HCT116 (cell line): ENCODE results near the gene TFB1M. TPM values are rescaled to one million over a fixed set of nuclear protein-coding genes. Genes with fewer than 3 reads are reported as not detected.

ENCODE experiments used
- ATAC-seq: fragments of 200-7000 bp; cut with Tn5 transposase; 2 replicates; pipeline ENCODE4 v1.9.1; 2020; ENCODE audit warnings: mild to moderate bottlenecking, moderate library complexity
- BruUV-seq: library from RNA; stranded (reverse); fragments of 400-500 nt; replicated peaks from 2 replicates; lab custom pipeline; 2021; lab: Mats Ljungman, UMichigan
- CTCF ChIA-PET: fragments of 300-600 bp; sonication (Branson Sonifier 250); formaldehyde crosslinking; loops from one replicate; lab custom pipeline; 2021; ENCODE audit warnings: antibody characterized with exemption; lab: Charles Lee
- POLR2A ChIA-PET: fragments of 300-600, 350-600 bp; sonication (Branson Sonifier 250); formaldehyde crosslinking; loops from one replicate; lab custom pipeline; 2021; ENCODE audit warnings: antibody characterized with exemption; lab: Charles Lee
- RAD21 ChIA-PET, 2 experiments: fragments of 300-600 bp; sonication (Branson Sonifier 250); formaldehyde crosslinking; loops; one replicate each; lab custom pipeline; 2023; ENCODE audit warnings: low total read pairs in 2 of 2; ENCODE audit not compliant: uncharacterized antibody in 2 of 2, unreplicated experiment in 2 of 2, low non-redundant PET in 1 of 2; lab: Charles Lee
- DNase-seq: peaks from one replicate; pipeline ENCODE4 v3.0.0-alpha.2; 2010; ENCODE audit warnings: low read depth, low spot score
- H2AFZ ChIP-seq: fragments of 200-600 bp; shearing (Covaris generic), sonication (generic); 2 replicates; pipeline ENCODE4 v1.6.1; 2017; ENCODE audit warnings: low read depth, mixed run types, mixed read lengths, antibody characterized with exemption, low read length; ENCODE audit not compliant: poor library complexity, severe bottlenecking
- H3K27ac ChIP-seq: 2 replicates; pipeline ENCODE4 v1.5.1; 2012; ENCODE audit warnings: low read depth, low read length
- H3K27me3 ChIP-seq: fragments of 200-600 bp; sonication (generic); 2 replicates; pipeline ENCODE4 v1.6.1; 2016; ENCODE audit warnings: mixed run types, low read length, mixed read lengths; ENCODE audit not compliant: insufficient read depth
- H3K36me3 ChIP-seq, 2 experiments: fragments of 200-500 bp in 1 of 2; fragments of 200-600 bp in 1 of 2; sonication (Bioruptor generic) in 1 of 2; sonication (generic) in 1 of 2; 2 replicates each; pipeline versions ENCODE4 v1.5.1 to v1.6.1; 2014 to 2016; ENCODE audit warnings: low read length in 2 of 2, inconsistent platforms in 1 of 2, mixed read lengths in 1 of 2, mixed run types in 1 of 2; ENCODE audit not compliant: insufficient read depth in 2 of 2, control insufficient read depth in 1 of 2
- H3K4me1 ChIP-seq, 2 experiments: fragments of 200-600 bp in 1 of 2; sonication (generic) in 1 of 2; 2 replicates each; pipeline versions ENCODE4 v1.5.1 to v1.6.1; 2012 to 2017; ENCODE audit warnings: low read length in 2 of 2, inconsistent platforms in 1 of 2, mild to moderate bottlenecking in 1 of 2, mixed read lengths in 1 of 2, mixed run types in 1 of 2, moderate library complexity in 1 of 2; ENCODE audit not compliant: insufficient read depth in 2 of 2, control insufficient read depth in 1 of 2
- H3K4me2 ChIP-seq: fragments of 200-600 bp; sonication (generic); 2 replicates; pipeline ENCODE4 v1.6.1; 2017; ENCODE audit warnings: mixed run types, low read length, mixed read lengths
- H3K4me3 ChIP-seq, 2 experiments: fragments of 200-600 bp in 1 of 2; sonication (generic) in 1 of 2; replicated peaks in 1 of 2; 2 replicates each; pipeline ENCODE4 v1.5.1; 2011 to 2016; ENCODE audit warnings: low read length in 2 of 2, control low read depth in 1 of 2, low read depth in 1 of 2, mild to moderate bottlenecking in 1 of 2, mixed read lengths in 1 of 2, mixed run types in 1 of 2
- H3K79me2 ChIP-seq: fragments of 200-600 bp; sonication (generic); 2 replicates; pipeline ENCODE4 v1.6.1; 2017; ENCODE audit warnings: mild to moderate bottlenecking, mixed run types, low read length, moderate library complexity, mixed read lengths; ENCODE audit not compliant: insufficient read depth
- H3K9ac ChIP-seq: fragments of 200-600 bp; sonication (generic); 2 replicates; pipeline ENCODE4 v1.6.1; 2016; ENCODE audit warnings: low read length, mixed read lengths
- H3K9me2 ChIP-seq: fragments of 200-600 bp; sonication (generic), shearing (Covaris generic); 2 replicates; pipeline ENCODE4 v1.6.1; 2017; ENCODE audit warnings: mixed run types, mild to moderate bottlenecking, moderate library complexity; ENCODE audit not compliant: insufficient read depth
- H3K9me3 ChIP-seq, 2 experiments: fragments of 200-500 bp in 1 of 2; fragments of 200-600 bp in 1 of 2; sonication (Bioruptor generic) in 1 of 2; sonication (generic) in 1 of 2; 2 replicates each; pipeline ENCODE4 v1.6.1; 2014 to 2017; ENCODE audit warnings: low read length in 2 of 2, mixed read lengths in 2 of 2, inconsistent platforms in 1 of 2, low read depth in 1 of 2, mild to moderate bottlenecking in 1 of 2, mixed run types in 1 of 2, moderate library complexity in 1 of 2; ENCODE audit not compliant: control insufficient read depth in 1 of 2, insufficient read depth in 1 of 2
- H4K20me1 ChIP-seq: fragments of 200-600 bp; sonication (generic), shearing (Covaris generic); 2 replicates; pipeline ENCODE4 v1.6.1; 2017; ENCODE audit warnings: mixed run types, mild to moderate bottlenecking, moderate library complexity; ENCODE audit not compliant: insufficient read depth
- CBX3 ChIP-seq: IDR thresholded peaks from 2 replicates; pipeline ENCODE4 v1.6.1; 2012; ENCODE audit warnings: low read depth
- EGR1 ChIP-seq: IDR thresholded peaks from 2 replicates; pipeline ENCODE4 v1.6.1; 2012; ENCODE audit warnings: low read depth
- ELF1 ChIP-seq: IDR thresholded peaks from 2 replicates; pipeline ENCODE4 v1.6.1; 2012; ENCODE audit warnings: low read depth, borderline replicate concordance
- EZH2 ChIP-seq: fragments of 200-600 bp; sonication (generic); IDR thresholded peaks from 2 replicates; pipeline ENCODE4 v1.6.1; 2017; ENCODE audit warnings: antibody characterized with exemption, mixed run types
- POLR2A ChIP-seq: IDR thresholded peaks from 2 replicates; pipeline ENCODE4 v1.7.0; 2011; ENCODE audit warnings: borderline replicate concordance; ENCODE audit not compliant: insufficient read depth, insufficient read length; ENCODE audit errors: extremely low read depth
- RAD21 ChIP-seq: IDR thresholded peaks from 2 replicates; pipeline ENCODE4 v1.6.1; 2012; ENCODE audit warnings: low read depth, mild to moderate bottlenecking
- REST ChIP-seq: IDR thresholded peaks from 2 replicates; pipeline ENCODE4 v1.6.1; 2012; ENCODE audit warnings: low read depth
- SIN3A ChIP-seq: IDR thresholded peaks from 2 replicates; pipeline ENCODE4 v1.6.1; 2012; ENCODE audit warnings: low read depth
- TCF7L2 ChIP-seq: IDR thresholded peaks from 2 replicates; pipeline ENCODE4 v1.7.0; 2011; ENCODE audit warnings: borderline replicate concordance, inconsistent platforms; ENCODE audit not compliant: insufficient read depth, insufficient read length; ENCODE audit errors: extremely low read depth
- YY1 ChIP-seq: IDR thresholded peaks from 2 replicates; pipeline ENCODE4 v1.6.1; 2011; ENCODE audit warnings: low read length, low read depth, moderate library complexity, mild to moderate bottlenecking; ENCODE audit not compliant: insufficient replicate concordance; ENCODE audit errors: extremely low read depth
- ZFX ChIP-seq: fragments of 450-650 bp; IDR thresholded peaks from 2 replicates; pipeline ENCODE4 v1.6.1; 2017
- intact Hi-C: fragments of 100-400 bp; cut with micrococcal nuclease; formaldehyde crosslinking; loops from 2 replicates; pipeline ENCODE4 v1.10.0; 2022
- total RNA-seq: library from RNA; stranded (reverse); gene quantifications from one replicate; pipeline ENCODE4 v1.2.1, GENCODE V29; 2021; ENCODE audit not compliant: unreplicated experiment
- TF ChIP-seq, protein P1 (sequence below): IDR thresholded peaks from 2 replicates; pipeline ENCODE4 v1.6.1; 2012
- TF ChIP-seq, protein P2 (sequence below), 3 experiments: fragments of 200-600 bp in 1 of 3; sonication (generic) in 1 of 3; IDR thresholded peaks in 2 of 3; conservative IDR thresholded peaks in 1 of 3; 2 replicates each; pipeline ENCODE4 v1.5.1; 2012 to 2017; ENCODE audit warnings: low read depth in 2 of 3, low read length in 2 of 3, antibody characterized with exemption in 1 of 3, borderline replicate concordance in 1 of 3, control low read depth in 1 of 3, mild to moderate bottlenecking in 1 of 3, mixed read lengths in 1 of 3, mixed run types in 1 of 3, moderate library complexity in 1 of 3; ENCODE audit not compliant: insufficient read depth in 1 of 3
- TF ChIP-seq, protein P3 (sequence below): IDR thresholded peaks from 2 replicates; pipeline ENCODE4 v1.6.1; 2012

TFB1M gene
- total RNA-seq, 1 experiment from 2014 or later, result 43.8 TPM

DNA sequence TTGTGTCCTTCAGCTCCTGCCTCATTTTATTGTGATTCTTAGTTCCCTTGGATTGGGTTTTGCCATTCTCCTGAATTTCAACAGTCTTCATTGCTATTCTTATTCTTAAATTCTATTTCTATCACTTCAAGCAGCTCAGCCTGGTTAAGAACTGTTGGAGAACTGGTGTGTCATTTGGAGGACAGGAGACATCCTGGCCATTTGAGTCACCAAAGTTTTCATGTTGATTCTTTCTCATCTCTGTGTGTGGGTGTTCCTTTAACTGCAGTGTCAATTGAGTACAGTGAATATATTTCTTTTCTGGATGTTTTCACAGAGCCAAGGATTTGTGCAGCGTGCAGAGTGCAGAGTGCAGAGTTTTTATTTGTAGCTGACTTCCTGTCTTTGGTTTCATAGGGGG, 33.5 kb upstream of the TFB1M start:
- ChIA-PET POLR2A (no interaction called here), CTCF (no interaction called here)
- Histone ChIP-seq H3K9me2 (no peaks in the 10 kb centered on the region), H3K4me3 (no peak overlapping the region), H4K20me1 (no peaks in the 10 kb centered on the region), H2AFZ (no peak overlapping the region), H3K27ac (no peak overlapping the region), H3K4me1 (no peaks in the 10 kb centered on the region), H3K9me3 (no peaks in the 10 kb centered on the region), H3K79me2 (no peaks in the 10 kb centered on the region), H3K36me3 (no peaks in the 10 kb centered on the region), H3K9ac (no peak overlapping the region), H3K27me3 (no peaks in the 10 kb centered on the region)
- no peak for DNase-seq
- no TSS peak for BruUV-seq
- TF ChIP-seq ELF1 (no peak), EZH2 (no peak), ZFX (no peak), CBX3 (no peak), SIN3A (no peak), EGR1 (no peak)
- TF ChIP-seq, protein P1, sequence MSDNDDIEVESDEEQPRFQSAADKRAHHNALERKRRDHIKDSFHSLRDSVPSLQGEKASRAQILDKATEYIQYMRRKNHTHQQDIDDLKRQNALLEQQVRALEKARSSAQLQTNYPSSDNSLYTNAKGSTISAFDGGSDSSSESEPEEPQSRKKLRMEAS, result no peak
- TF ChIP-seq, all 23 proteins: peak for 0
- intact Hi-C loops, result no loop called here
- H3K4me2 ChIP-seq, result no peak overlapping the region
- ATAC-seq, result no peak
- RAD21 ChIA-PET, result no interaction called here

- no peaks in the 10 kb centered on the region for H3K9me3 ChIP-seq
- no TSS peak for BruUV-seq
- H3K36me3 ChIP-seq, result no peaks in the 10 kb centered on the region
- H3K4me3 ChIP-seq, result no peak overlapping the region
- ChIA-PET CTCF (no interaction called here), POLR2A (interaction anchor here (0.7 kb wide), 1 partner anchor 835 kb away, joined by 3 read pairs; no protein-coding TSS in a partner anchor), RAD21 (no interaction called here)
- H3K4me2 ChIP-seq, result no peak overlapping the region
- no peaks in the 10 kb centered on the region for H3K4me1 ChIP-seq
- H3K9me2 ChIP-seq, result no peaks in the 10 kb centered on the region
- no peak overlapping the region for H3K9ac ChIP-seq
- intact Hi-C loops, result no loop called here
- no peaks in the 10 kb centered on the region for H3K27me3 ChIP-seq
- no peak overlapping the region for H3K27ac ChIP-seq
- no peak for ATAC-seq
- H4K20me1 ChIP-seq, result no peaks in the 10 kb centered on the region
- H2AFZ ChIP-seq, result no peak overlapping the region
- DNase-seq, result no peak
- no peaks in the 10 kb centered on the region for H3K79me2 ChIP-seq
- TF ChIP-seq, protein P2, sequence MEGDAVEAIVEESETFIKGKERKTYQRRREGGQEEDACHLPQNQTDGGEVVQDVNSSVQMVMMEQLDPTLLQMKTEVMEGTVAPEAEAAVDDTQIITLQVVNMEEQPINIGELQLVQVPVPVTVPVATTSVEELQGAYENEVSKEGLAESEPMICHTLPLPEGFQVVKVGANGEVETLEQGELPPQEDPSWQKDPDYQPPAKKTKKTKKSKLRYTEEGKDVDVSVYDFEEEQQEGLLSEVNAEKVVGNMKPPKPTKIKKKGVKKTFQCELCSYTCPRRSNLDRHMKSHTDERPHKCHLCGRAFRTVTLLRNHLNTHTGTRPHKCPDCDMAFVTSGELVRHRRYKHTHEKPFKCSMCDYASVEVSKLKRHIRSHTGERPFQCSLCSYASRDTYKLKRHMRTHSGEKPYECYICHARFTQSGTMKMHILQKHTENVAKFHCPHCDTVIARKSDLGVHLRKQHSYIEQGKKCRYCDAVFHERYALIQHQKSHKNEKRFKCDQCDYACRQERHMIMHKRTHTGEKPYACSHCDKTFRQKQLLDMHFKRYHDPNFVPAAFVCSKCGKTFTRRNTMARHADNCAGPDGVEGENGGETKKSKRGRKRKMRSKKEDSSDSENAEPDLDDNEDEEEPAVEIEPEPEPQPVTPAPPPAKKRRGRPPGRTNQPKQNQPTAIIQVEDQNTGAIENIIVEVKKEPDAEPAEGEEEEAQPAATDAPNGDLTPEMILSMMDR (IDR thresholded peaks at IDR 0.05 in 2 of 3, conservative IDR thresholded peaks at IDR 0.05 in 1 of 3; ENCODE audit: borderline replicate concordance in 1 of 3, insufficient read depth in 1 of 3, low read depth in 2 of 3, low read length in 2 of 3), result no peak
- TF ChIP-seq CBX3, result no peak
- no peak for TF ChIP-seq ZFX
- TF ChIP-seq, protein P1, result no peak
- TF ChIP-seq POLR2A, result no peak
- TF ChIP-seq, protein P3, sequence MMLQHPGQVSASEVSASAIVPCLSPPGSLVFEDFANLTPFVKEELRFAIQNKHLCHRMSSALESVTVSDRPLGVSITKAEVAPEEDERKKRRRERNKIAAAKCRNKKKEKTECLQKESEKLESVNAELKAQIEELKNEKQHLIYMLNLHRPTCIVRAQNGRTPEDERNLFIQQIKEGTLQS, result no peak
- TF ChIP-seq SIN3A, result no peak
- TF ChIP-seq REST, result no peak
- no peak for TF ChIP-seq TCF7L2
- no peak for TF ChIP-seq EGR1
- TF ChIP-seq YY1, result no peak
- no peak for TF ChIP-seq RAD21
Observed at GRCh38 chr6:155346957-155347356, 32.7 kb upstream of the TFB1M start.
